BJ (cell line): ENCODE measurements around the gene MYO10. TPM values are rescaled to one million over a fixed set of nuclear protein-coding genes. Genes with fewer than 3 reads are reported as not detected.

Source experiments
- CTCF ChIA-PET: fragments of 350-600 bp; formaldehyde crosslinking; extraction: SDS; loops from one replicate; lab custom pipeline; 2021; ENCODE audit warnings: antibody characterized with exemption, inconsistent platforms; lab: Yijun Ruan, JAX
- POLR2A ChIA-PET: fragments of 300-600 bp; sonication (Branson Sonifier 250); formaldehyde crosslinking; extraction: SDS; loops from one replicate; lab custom pipeline; 2021; ENCODE audit warnings: antibody characterized with exemption; lab: Charles Lee
- DNase-seq: peaks from one replicate; pipeline ENCODE4 v3.0.0-alpha.2; 2011; ENCODE audit warnings: low read depth
- H3K27me3 ChIP-seq: 2 replicates; pipeline ENCODE4 v1.6.0; 2011; ENCODE audit warnings: low read length; ENCODE audit not compliant: control insufficient read depth, insufficient read depth
- H3K36me3 ChIP-seq: 2 replicates; pipeline ENCODE4 v1.5.1; 2011; ENCODE audit warnings: low read length; ENCODE audit not compliant: control insufficient read depth, insufficient read depth
- H3K4me3 ChIP-seq: 2 replicates; pipeline ENCODE4 v1.5.1; 2011; ENCODE audit warnings: low read depth, mild to moderate bottlenecking, control low read depth, low read length
- CTCF ChIP-seq: IDR thresholded peaks from 2 replicates; pipeline ENCODE4 v1.5.1; 2011; ENCODE audit warnings: low read depth, mild to moderate bottlenecking, control low read depth, inconsistent platforms, low read length, moderate library complexity; ENCODE audit not compliant: insufficient read depth
- polyA plus RNA-seq: library from polyadenylated mRNA; depleted of rRNA; stranded (reverse); fragments of >200 nt; gene quantifications from 2 replicates; pipeline ENCODE4 v1.2.3, GENCODE V29; 2011

MYO10 gene
- polyA plus RNA-seq, 1 experiment: 17.1 TPM

DNA sequence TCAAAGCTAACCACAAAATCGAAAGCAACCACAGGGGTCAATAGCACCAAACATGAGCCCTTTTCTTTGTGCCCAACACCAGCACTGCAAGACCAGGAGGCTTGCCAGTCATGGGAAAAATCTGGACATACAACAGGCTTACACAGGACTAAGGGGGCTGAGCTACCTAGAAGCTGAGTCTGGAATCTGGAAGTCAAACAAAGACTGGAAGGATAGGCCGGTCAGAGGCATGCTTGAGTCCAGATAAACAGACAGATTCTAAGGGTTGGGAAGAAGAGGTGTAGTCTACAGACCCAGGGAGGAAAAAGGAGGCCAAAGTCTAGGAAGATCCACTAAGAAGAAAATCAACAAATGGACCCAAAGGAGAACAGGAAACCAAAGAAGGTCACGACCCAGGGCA is 73.3 kb downstream of the MYO10 start:
- POLR2A ChIA-PET: no interaction called here
- Histone ChIP-seq H3K36me3 (no peaks in the 10 kb centered on the region; the same call in 1 of the 2 replicates), H3K27me3 (no peaks in the 10 kb centered on the region), H3K4me3 (no peak overlapping the region)
- no peak for TF ChIP-seq CTCF
- DNase-seq: no peak
- CTCF ChIA-PET: interaction anchor here (0.6 to 1.1 kb wide), 2 partner anchors 327 to 354 kb away, joined by 3 read pairs; no protein-coding TSS in a partner anchor

- Histone ChIP-seq H3K4me3 (no peak overlapping the region), H3K27me3 (no peaks in the 10 kb centered on the region), H3K36me3 (no peaks in the 10 kb centered on the region; the same call in 1 of the 2 replicates)
- no peak for DNase-seq
- ChIA-PET POLR2A (no interaction called here), CTCF (interaction anchor here (1.0 to 1.5 kb wide), 2 partner anchors 42 to 54 kb away, joined by 4 to 5 read pairs; no protein-coding TSS in a partner anchor)
- TF ChIP-seq CTCF: no peak
Observed at GRCh38 chr5:16859346-16859745, 76.7 kb downstream of the MYO10 start.

- ChIA-PET CTCF (interaction anchor here (0.6 to 1.5 kb wide), 4 partner anchors 12 to 77 kb away, joined by 3 to 5 read pairs (median 4); no protein-coding TSS in a partner anchor), POLR2A (no interaction called here)
- TF ChIP-seq CTCF: no peak
Observed at GRCh38 chr5:16858151-16858550, 77.9 kb downstream of the MYO10 start.

GRCh38 chr5:16857635-16858034 is 78.5 kb downstream of the MYO10 start:
- Histone ChIP-seq H3K36me3 (no peaks in the 10 kb centered on the region; the same call in 1 of the 2 replicates), H3K4me3 (no peak overlapping the region), H3K27me3 (no peaks in the 10 kb centered on the region)
- no peak for TF ChIP-seq CTCF
- CTCF ChIA-PET: interaction anchor here (1.5 kb wide), 1 partner anchor 52 kb away, joined by 5 read pairs; no protein-coding TSS in a partner anchor
- POLR2A ChIA-PET: no interaction called here
- no peak for DNase-seq

More at GRCh38 chr5:16858151-16858550, 77.9 kb downstream of the MYO10 start:
- Histone ChIP-seq H3K27me3 (no peaks in the 10 kb centered on the region), H3K36me3 (no peaks in the 10 kb centered on the region; the same call in 1 of the 2 replicates), H3K4me3 (no peak overlapping the region)
- no peak for DNase-seq

DNA sequence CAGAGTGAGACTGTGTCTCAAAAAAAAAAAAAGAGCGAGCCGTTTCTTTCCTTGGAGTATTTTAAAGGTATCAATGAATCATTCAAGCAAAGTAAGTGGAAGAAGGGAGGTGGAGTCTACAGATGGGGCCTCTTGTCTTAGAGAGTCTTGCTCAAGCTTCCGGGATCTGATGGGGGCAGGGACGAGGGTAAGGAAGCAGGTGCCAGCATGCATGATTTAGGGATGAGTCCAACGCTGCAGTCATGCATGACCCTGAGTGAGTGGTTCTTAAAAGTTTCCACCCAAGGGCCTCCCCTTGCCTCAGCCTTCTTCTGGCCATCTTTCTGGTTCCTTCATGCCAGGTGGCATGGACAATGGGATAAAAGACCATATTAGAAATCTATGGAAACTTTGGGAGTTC is 79.6 kb downstream of the MYO10 start:
- Histone ChIP-seq H3K36me3 (no peaks in the 10 kb centered on the region; the same call in 1 of the 2 replicates), H3K4me3 (no peak overlapping the region), H3K27me3 (no peaks in the 10 kb centered on the region)
- CTCF ChIA-PET: interaction anchor here (0.8 to 1.2 kb wide), 4 partner anchors 8 to 333 kb away, joined by 3 to 4 read pairs (median 3); no protein-coding TSS in a partner anchor
- TF ChIP-seq CTCF: no peak
- POLR2A ChIA-PET: interaction anchor here (0.5 to 0.6 kb wide), 2 partner anchors 80 to 314 kb away, joined by 3 to 4 read pairs; no protein-coding TSS in a partner anchor
- no peak for DNase-seq
